ENCODE data around the gene RPGRIP1L.

DNA sequence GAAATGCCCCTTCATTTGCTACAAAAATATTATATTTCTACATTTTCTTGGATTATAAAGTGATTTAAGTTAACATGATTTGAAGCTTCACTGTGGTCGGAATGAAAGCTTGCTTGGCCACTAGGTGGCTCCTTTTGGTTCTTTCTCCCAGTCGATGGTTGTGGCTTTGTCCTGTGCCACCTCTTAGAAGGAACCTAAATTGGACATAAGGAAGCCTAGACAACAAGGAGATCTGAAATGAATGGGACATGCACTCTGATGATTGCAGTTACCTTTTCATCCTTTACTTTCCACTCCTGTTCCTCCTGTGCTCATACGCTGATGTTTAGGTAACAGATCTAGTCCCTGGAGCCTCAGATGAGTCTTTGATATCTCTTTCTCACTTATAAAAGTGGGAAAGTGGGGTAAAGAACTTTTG is 39.5 kb upstream of the RPGRIP1L start:
- TF ChIP-seq CTCF (conservative IDR thresholded peaks at IDR 0.05; ENCODE audit: low read depth, low read length) (peak; percentile 83), EZH2 (IDR thresholded peaks at IDR 0.05; ENCODE audit: borderline replicate concordance, low read depth, low read length, poor library complexity, severe bottlenecking) (no peak)

All from A673 (cell line).